Endothelial cell of umbilical vein (primary cell): ENCODE results near the gene GNG8. TPM values are rescaled to one million over a fixed set of nuclear protein-coding genes. Genes with fewer than 3 reads are reported as not detected.

Experiments
- BruUV-seq: library from RNA; stranded (reverse); fragments of 400-500 nt; replicated peaks from 2 replicates; lab custom pipeline; 2021; lab: Mats Ljungman, UMichigan
- CTCF ChIA-PET: fragments of 300-600, 350-600 bp; sonication (Branson Sonifier 250); formaldehyde crosslinking; loops from one replicate; lab custom pipeline; 2021; ENCODE audit warnings: antibody characterized with exemption, inconsistent platforms; lab: Charles Lee
- POLR2A ChIA-PET: fragments of 300-600, 350-600 bp; sonication (Branson Sonifier 250); formaldehyde crosslinking; loops from one replicate; lab custom pipeline; 2021; ENCODE audit warnings: antibody characterized with exemption, inconsistent platforms; lab: Charles Lee
- DNase-seq: peaks from one replicate; pipeline ENCODE4 v3.0.0-alpha.2; 2011; ENCODE audit warnings: low read depth, low spot score
- FAIRE-seq: peaks from 2 replicates; lab custom pipeline; 2011; peaks lifted over from hg19 to GRCh38; lab: Jason Lieb, UNC
- H2AFZ ChIP-seq: 2 replicates; pipeline ENCODE4 v1.6.0; 2012; ENCODE audit warnings: low read depth, low read length, control low read depth, inconsistent platforms
- H3K27ac ChIP-seq: 2 replicates; pipeline ENCODE4 v1.5.1; 2011; ENCODE audit warnings: low read depth, mild to moderate bottlenecking, control low read depth, low read length, moderate library complexity; ENCODE audit not compliant: insufficient read depth
- H3K27me3 ChIP-seq, 2 experiments: 2 replicates each; pipeline versions ENCODE4 v1.6.0 to v1.6.1; 2011; ENCODE audit warnings: low read length in 2 of 2, mixed read lengths in 1 of 2; ENCODE audit not compliant: control insufficient read depth in 2 of 2, insufficient read depth in 2 of 2
- H3K36me3 ChIP-seq, 2 experiments: 2 replicates in 1 of 2; 3 replicates in 1 of 2; pipeline ENCODE4 v1.5.1; 2011; ENCODE audit warnings: low read length in 2 of 2, mild to moderate bottlenecking in 1 of 2, moderate library complexity in 1 of 2; ENCODE audit not compliant: control insufficient read depth in 2 of 2, insufficient read depth in 2 of 2; ENCODE audit errors: extremely low read depth in 1 of 2
- H3K4me1 ChIP-seq: 3 replicates; pipeline ENCODE4 v1.5.1; 2011; ENCODE audit warnings: mild to moderate bottlenecking, low read length; ENCODE audit not compliant: control insufficient read depth, insufficient read depth; ENCODE audit errors: extremely low read depth
- H3K4me2 ChIP-seq: 2 replicates; pipeline ENCODE4 v1.6.1; 2011; ENCODE audit warnings: low read length, control low read depth, mixed read lengths; ENCODE audit not compliant: insufficient read depth
- H3K4me3 ChIP-seq, 3 experiments: fragments of 200-600 bp in 1 of 3; sonication (generic), shearing (Covaris generic) in 1 of 3; replicated peaks in 1 of 3; 2 replicates each; pipeline ENCODE4 v1.5.1; 2011 to 2016; ENCODE audit warnings: control low read depth in 3 of 3, low read length in 3 of 3, mild to moderate bottlenecking in 2 of 3, inconsistent platforms in 1 of 3, low read depth in 1 of 3, moderate library complexity in 1 of 3; ENCODE audit not compliant: insufficient read depth in 1 of 3
- H3K79me2 ChIP-seq: 2 replicates; pipeline ENCODE4 v1.6.0; 2012; ENCODE audit warnings: low read length, inconsistent platforms; ENCODE audit not compliant: control insufficient read depth, insufficient read depth
- H3K9ac ChIP-seq: replicated peaks from 2 replicates; pipeline ENCODE3; 2011; ENCODE audit warnings: low read length, control low read depth; ENCODE audit not compliant: insufficient read depth; ENCODE audit errors: extremely low read depth
- H3K9me1 ChIP-seq: replicated peaks from 3 replicates; pipeline ENCODE4 v1.6.0; 2011; ENCODE audit warnings: mild to moderate bottlenecking, low read length; ENCODE audit not compliant: control insufficient read depth, insufficient read depth; ENCODE audit errors: extremely low read depth
- H3K9me3 ChIP-seq: replicated peaks from 2 replicates; pipeline ENCODE4 v1.5.1; 2012; ENCODE audit warnings: low read length, inconsistent platforms; ENCODE audit not compliant: control insufficient read depth, insufficient read depth
- H4K20me1 ChIP-seq: replicated peaks from 2 replicates; pipeline ENCODE3; 2011; ENCODE audit warnings: mild to moderate bottlenecking, low read length; ENCODE audit not compliant: control insufficient read depth, insufficient read depth; ENCODE audit errors: extremely low read depth
- EZH2 ChIP-seq: IDR thresholded peaks from 2 replicates; pipeline ENCODE4 v1.6.1; 2012; ENCODE audit warnings: borderline replicate concordance, low read depth, mild to moderate bottlenecking, moderate library complexity, low read length, inconsistent platforms; ENCODE audit not compliant: severe bottlenecking
- FOS ChIP-seq: IDR thresholded peaks from 2 replicates; pipeline ENCODE4 v1.6.1; 2011; ENCODE audit warnings: mild to moderate bottlenecking, low read length, moderate library complexity, borderline replicate concordance; ENCODE audit not compliant: insufficient read depth
- GATA2 ChIP-seq: IDR thresholded peaks from 2 replicates; pipeline ENCODE4 v1.7.0; 2011; ENCODE audit warnings: low read depth, mild to moderate bottlenecking, moderate library complexity, mixed read lengths, low read length; ENCODE audit not compliant: insufficient read length, insufficient read depth
- JUN ChIP-seq: IDR thresholded peaks from 2 replicates; pipeline ENCODE4 v1.6.1; 2011; ENCODE audit warnings: borderline replicate concordance, low read depth; ENCODE audit not compliant: insufficient read length, insufficient read depth
- MYC ChIP-seq: IDR thresholded peaks from one replicate; pipeline ENCODE4 v1.6.1; 2011; ENCODE audit warnings: mild to moderate bottlenecking, low read depth, low read length
- POLR2A ChIP-seq: IDR thresholded peaks from 2 replicates; pipeline ENCODE4 v1.6.1; 2012; ENCODE audit warnings: low read depth, mild to moderate bottlenecking, control low read depth, low read length
- POLR2AphosphoS5 ChIP-seq: IDR thresholded peaks from 2 replicates; pipeline ENCODE4 v1.6.1; 2012; ENCODE audit warnings: low read depth, mild to moderate bottlenecking, control low read depth, low read length, moderate library complexity; ENCODE audit not compliant: insufficient read depth
- dilution Hi-C: fragments of 300-500 bp; cut with MboI; formaldehyde crosslinking; loops from one replicate; pipeline ENCODE4 v1.15.0; 2019; ENCODE audit warnings: low sequenced_read_pairs; ENCODE audit not compliant: extremely low pct_ligation_motif_present
- intact Hi-C: fragments of 100-400 bp; cut with micrococcal nuclease; formaldehyde crosslinking; loops from one replicate; pipeline ENCODE4 v1.10.0; 2022
- polyA plus RNA-seq, 4 experiments: library from polyadenylated mRNA; depleted of rRNA in 3 of 4; stranded (reverse) in 3 of 4; unstranded in 1 of 4; fragments of >200 nt; gene quantifications; 2 replicates each; pipeline versions ENCODE4 v1.2.1 to v1.2.3, GENCODE V29; 2011 to 2012; ENCODE audit warnings: missing spikeins in 1 of 4
- total RNA-seq: library from RNA; stranded (reverse); gene quantifications from 2 replicates; pipeline ENCODE4 v1.2.3, GENCODE V29; 2021
- TF ChIP-seq, protein P1 (sequence below): IDR thresholded peaks from 2 replicates; pipeline ENCODE4 v1.6.1; 2011; ENCODE audit not compliant: insufficient read depth, insufficient read length
- TF ChIP-seq, protein P2 (sequence below), 2 donors: IDR thresholded peaks; 1 replicate in 1 of 2; 2 replicates in 1 of 2; pipeline ENCODE4 v1.5.1; 2011; ENCODE audit warnings: low read length in 2 of 2, mild to moderate bottlenecking in 2 of 2, moderate library complexity in 2 of 2, control low read depth in 1 of 2, inconsistent platforms in 1 of 2, low read depth in 1 of 2; ENCODE audit not compliant: insufficient read depth in 1 of 2; ENCODE audit errors: extremely low read depth in 1 of 2

Gene GNG8
- total and polyA plus RNA-seq, 2 donors (not counting 3 experiments of a cell fraction or from before 2014, with no cell fraction given): not detected

GRCh38 chr19:46665072-46665471, 29.1 kb upstream of the GNG8 start:
- intact Hi-C loops: no loop called here
- H3K36me3 ChIP-seq: no peaks in the 10 kb centered on the region
- H3K9me3 ChIP-seq: no peaks in the 10 kb centered on the region
- ChIA-PET CTCF (interaction anchor here (7.9 kb wide), 1 partner anchor 49 kb away, joined by 422 read pairs; no protein-coding TSS in a partner anchor), POLR2A (no interaction called here)
- H2AFZ ChIP-seq: no peak overlapping the region
- H3K4me1 ChIP-seq: peaks cover 14% of the 10 kb centered on the region
- H3K79me2 ChIP-seq: no peaks in the 10 kb centered on the region
- TF ChIP-seq POLR2A: no peak
- DNase-seq: no peak
- peaks cover 4 to 6% of the 10 kb centered on the region in 2 experiments for H3K27me3 ChIP-seq
- no peak overlapping the region for H3K4me3 ChIP-seq
- no peaks in the 10 kb centered on the region for H4K20me1 ChIP-seq
- H3K4me2 ChIP-seq: no peak overlapping the region
- H3K9ac ChIP-seq: no peak overlapping the region
- FAIRE-seq: no peak
- no TSS peak for BruUV-seq
- dilution Hi-C loops: no loop called here
- H3K9me1 ChIP-seq: no peaks in the 10 kb centered on the region
- H3K27ac ChIP-seq: no peak overlapping the region

DNA sequence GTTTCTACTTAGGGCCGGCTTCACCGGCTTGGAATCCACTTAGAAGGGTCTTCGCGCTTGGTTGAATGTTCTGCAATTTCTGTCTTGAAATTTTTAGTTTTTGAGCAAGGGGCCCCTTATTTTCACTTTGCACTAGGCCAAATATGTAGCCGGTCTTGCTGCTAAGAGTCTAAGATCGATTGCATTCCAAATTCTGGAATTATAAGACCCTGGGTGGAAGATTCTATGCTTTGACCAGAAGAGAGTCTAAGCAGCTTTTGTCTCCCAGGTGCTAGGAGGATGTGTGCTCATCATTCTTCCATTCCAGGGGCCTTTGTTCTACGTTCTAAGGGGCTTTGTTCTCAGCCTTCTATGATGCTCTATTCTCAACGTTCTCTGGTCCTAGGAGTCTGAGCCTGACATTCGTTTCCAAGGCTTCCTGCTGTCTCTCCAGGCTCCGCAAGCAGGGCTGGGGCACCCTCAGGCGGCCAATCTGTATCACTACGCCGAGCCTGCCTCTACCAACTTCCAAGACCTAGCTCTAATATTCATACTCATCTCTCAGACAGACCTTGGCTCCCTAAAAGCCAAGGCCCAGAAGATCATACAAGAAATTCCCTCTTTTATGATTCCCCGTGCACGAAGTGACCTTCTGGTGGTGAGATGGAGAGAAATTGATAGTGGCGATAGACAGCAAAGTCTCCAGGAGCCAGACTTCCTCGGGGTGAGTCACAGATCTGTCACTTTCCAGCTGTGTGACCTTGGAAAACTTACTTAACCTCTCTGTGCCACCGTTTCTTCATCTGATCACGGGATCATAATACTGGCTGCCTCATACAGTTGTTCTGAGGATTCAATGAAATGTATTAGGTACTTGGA, 26.0 kb upstream of the GNG8 start:
- Histone ChIP-seq H3K9me3 (no peaks in the 10 kb centered on the region), H3K4me2 (peak overlapping the region; percentile 79), H3K4me1 (peaks cover 14% of the 10 kb centered on the region), H3K79me2 (no peaks in the 10 kb centered on the region), H3K27me3 (peaks cover 13 to 22% of the 10 kb centered on the region in 2 experiments), H3K9ac (peak overlapping the region; percentile 51), H4K20me1 (no peaks in the 10 kb centered on the region), H2AFZ (peak overlapping the region; percentile 76), H3K9me1 (no peaks in the 10 kb centered on the region), H3K27ac (peak overlapping the region; percentile 34), H3K36me3 (no peaks in the 10 kb centered on the region), H3K4me3 (peak overlapping the region; percentile 20 to 57 (median 29))
- peak; percentile 94 for FAIRE-seq
- BruUV-seq: no TSS peak
- dilution Hi-C loops: no loop called here
- ChIA-PET CTCF (interaction anchor here (0.6 to 7.9 kb wide), 39 partner anchors 8 to 261 kb away, joined by 3 to 422 read pairs (median 5); partner anchors contain the start of genes CALM3, GNG8 and PTGIR), POLR2A (interaction anchor here (0.7 to 1.9 kb wide), 6 partner anchors 25 to 126 kb away, joined by 3 to 8 read pairs (median 4); partner anchors contain the start of genes PTGIR and SLC1A5)
- intact Hi-C loops: loop anchor here (1.0 to 2.0 kb wide), 7 partner anchors 28 to 133 kb away; no protein-coding TSS in a partner anchor
- DNase-seq: peak; percentile 88
- no peak for TF ChIP-seq MYC
- peak; percentile 56 for TF ChIP-seq FOS
- TF ChIP-seq, protein P1, sequence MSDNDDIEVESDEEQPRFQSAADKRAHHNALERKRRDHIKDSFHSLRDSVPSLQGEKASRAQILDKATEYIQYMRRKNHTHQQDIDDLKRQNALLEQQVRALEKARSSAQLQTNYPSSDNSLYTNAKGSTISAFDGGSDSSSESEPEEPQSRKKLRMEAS: no peak
- TF ChIP-seq GATA2: peak; percentile 27
- TF ChIP-seq EZH2: no peak
- TF ChIP-seq, protein P2, sequence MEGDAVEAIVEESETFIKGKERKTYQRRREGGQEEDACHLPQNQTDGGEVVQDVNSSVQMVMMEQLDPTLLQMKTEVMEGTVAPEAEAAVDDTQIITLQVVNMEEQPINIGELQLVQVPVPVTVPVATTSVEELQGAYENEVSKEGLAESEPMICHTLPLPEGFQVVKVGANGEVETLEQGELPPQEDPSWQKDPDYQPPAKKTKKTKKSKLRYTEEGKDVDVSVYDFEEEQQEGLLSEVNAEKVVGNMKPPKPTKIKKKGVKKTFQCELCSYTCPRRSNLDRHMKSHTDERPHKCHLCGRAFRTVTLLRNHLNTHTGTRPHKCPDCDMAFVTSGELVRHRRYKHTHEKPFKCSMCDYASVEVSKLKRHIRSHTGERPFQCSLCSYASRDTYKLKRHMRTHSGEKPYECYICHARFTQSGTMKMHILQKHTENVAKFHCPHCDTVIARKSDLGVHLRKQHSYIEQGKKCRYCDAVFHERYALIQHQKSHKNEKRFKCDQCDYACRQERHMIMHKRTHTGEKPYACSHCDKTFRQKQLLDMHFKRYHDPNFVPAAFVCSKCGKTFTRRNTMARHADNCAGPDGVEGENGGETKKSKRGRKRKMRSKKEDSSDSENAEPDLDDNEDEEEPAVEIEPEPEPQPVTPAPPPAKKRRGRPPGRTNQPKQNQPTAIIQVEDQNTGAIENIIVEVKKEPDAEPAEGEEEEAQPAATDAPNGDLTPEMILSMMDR (IDR thresholded peaks at IDR 0.05; ENCODE audit: extremely low read depth in 1 of 2, insufficient read depth in 1 of 2, low read depth in 1 of 2, low read length in 2 of 2): peak; percentile 92
- TF ChIP-seq JUN: peak; percentile 35
- TF ChIP-seq POLR2A: no peak
- no peak for TF ChIP-seq POLR2AphosphoS5
